ENCODE results near the gene C2orf76.

DNA sequence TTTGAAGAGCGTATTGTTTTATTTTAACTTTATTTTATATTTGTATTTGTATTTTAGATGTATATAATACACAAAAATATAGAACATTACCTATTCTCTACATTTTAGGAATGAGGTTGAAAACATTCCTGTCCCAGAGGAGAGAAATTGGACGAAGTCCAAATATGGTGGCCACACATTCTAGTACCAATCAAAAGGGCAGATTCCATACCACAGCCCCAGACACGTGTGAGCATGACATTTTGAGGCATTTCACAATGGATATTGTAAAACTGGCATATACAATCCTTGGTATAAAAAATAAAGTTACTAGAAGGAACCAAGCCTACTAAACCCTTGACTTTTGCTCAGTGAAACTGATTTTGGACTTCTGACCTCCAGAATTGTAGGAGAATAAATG, 50.6 kb downstream of the C2orf76 start:
- no peak for TF ChIP-seq CTCF (conservative IDR thresholded peaks at IDR 0.05; ENCODE audit: low read depth, low read length)
- TF ChIP-seq EZH2 (IDR thresholded peaks at IDR 0.05; ENCODE audit: low read length, unreplicated experiment): no peak

All from PC-3 (cell line).